Suprapubic skin (tissue), 4 donors: ENCODE data around the gene IFT43.
"Not testable (repeated sequence)": the region's sequence is repeated elsewhere in the genome, so short reads cannot be mapped to it uniquely, and the experiment has no call there.

Experiments
- EP300 ChIP-seq: sonication (generic); formaldehyde crosslinking; IDR thresholded peaks from one replicate; pipeline ENCODE4 v1.6.1; 2017; ENCODE audit warnings: antibody characterized with exemption
- POLR2A ChIP-seq, 2 donors: fragments of 450-650 bp; IDR thresholded peaks; one replicate each; pipeline ENCODE4 v1.6.1; 2017; ENCODE audit warnings: antibody characterized with exemption in 2 of 2, mild to moderate bottlenecking in 2 of 2, moderate library complexity in 2 of 2
- POLR2AphosphoS5 ChIP-seq, 3 donors: sonication (generic); formaldehyde crosslinking; IDR thresholded peaks; one replicate each; pipeline ENCODE4 v1.6.1; 2017; ENCODE audit warnings: antibody characterized with exemption in 3 of 3
- TF ChIP-seq, protein P1 (sequence below), 2 donors: fragments of 200-600 bp in 1 of 2; fragments of 450-650 bp in 1 of 2; sonication (generic) in 1 of 2; IDR thresholded peaks; one replicate each; pipeline ENCODE4 v1.5.1; 2016 to 2019; ENCODE audit warnings: antibody characterized with exemption in 2 of 2, mild to moderate bottlenecking in 1 of 2, moderate library complexity in 1 of 2

GRCh38 chr14:76009627-76010026 lies 24.1 kb downstream of the IFT43 start:
- not testable (repeated sequence) for TF ChIP-seq POLR2A (IDR thresholded peaks at IDR 0.05); POLR2AphosphoS5 (IDR thresholded peaks at IDR 0.05); EP300
- TF ChIP-seq, protein P1, sequence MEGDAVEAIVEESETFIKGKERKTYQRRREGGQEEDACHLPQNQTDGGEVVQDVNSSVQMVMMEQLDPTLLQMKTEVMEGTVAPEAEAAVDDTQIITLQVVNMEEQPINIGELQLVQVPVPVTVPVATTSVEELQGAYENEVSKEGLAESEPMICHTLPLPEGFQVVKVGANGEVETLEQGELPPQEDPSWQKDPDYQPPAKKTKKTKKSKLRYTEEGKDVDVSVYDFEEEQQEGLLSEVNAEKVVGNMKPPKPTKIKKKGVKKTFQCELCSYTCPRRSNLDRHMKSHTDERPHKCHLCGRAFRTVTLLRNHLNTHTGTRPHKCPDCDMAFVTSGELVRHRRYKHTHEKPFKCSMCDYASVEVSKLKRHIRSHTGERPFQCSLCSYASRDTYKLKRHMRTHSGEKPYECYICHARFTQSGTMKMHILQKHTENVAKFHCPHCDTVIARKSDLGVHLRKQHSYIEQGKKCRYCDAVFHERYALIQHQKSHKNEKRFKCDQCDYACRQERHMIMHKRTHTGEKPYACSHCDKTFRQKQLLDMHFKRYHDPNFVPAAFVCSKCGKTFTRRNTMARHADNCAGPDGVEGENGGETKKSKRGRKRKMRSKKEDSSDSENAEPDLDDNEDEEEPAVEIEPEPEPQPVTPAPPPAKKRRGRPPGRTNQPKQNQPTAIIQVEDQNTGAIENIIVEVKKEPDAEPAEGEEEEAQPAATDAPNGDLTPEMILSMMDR (IDR thresholded peaks at IDR 0.05) = not testable (repeated sequence)
